Measurements from ENCODE around the gene TANGO6.

GRCh38 chr16:68798398-68798797 lies 44.9 kb upstream of the TANGO6 start:
- TF ChIP-seq SP1 (IDR thresholded peaks at IDR 0.05; ENCODE audit: low read depth, low read length) (no peak), RAD21 (IDR thresholded peaks at IDR 0.05 in 1 of 2, conservative IDR thresholded peaks at IDR 0.05 in 1 of 2; ENCODE audit: low read depth in 2 of 2, low read length in 2 of 2) (no peak), EZH2 (IDR thresholded peaks at IDR 0.05; ENCODE audit: low read depth, low read length, severe bottlenecking) (no peak), CTCF (IDR thresholded peaks at IDR 0.05; ENCODE audit: control extremely low read depth in 1 of 3, insufficient read depth in 1 of 3, low read depth in 1 of 3, low read length in 3 of 3) (no peak), TAF1 (IDR thresholded peaks at IDR 0.05; ENCODE audit: low read depth, low read length) (no peak)
